Epithelial cell of prostate (primary cell): ENCODE results near the gene FCN3.
A peak's percentile ranks its signal among the peaks of the same experiment; 100 is the strongest.

ENCODE experiments used
- DNase-seq: peaks from one replicate; pipeline ENCODE4 v3.0.0-alpha.2; 2011; ENCODE audit warnings: low read depth, low spot score
- H3K27ac ChIP-seq: fragments of 450-650 bp; 2 replicates; pipeline ENCODE4 v1.5.1; 2017; ENCODE audit warnings: mild to moderate bottlenecking

Gene FCN3

GRCh38 chr1:27345272-27345671 is 29.4 kb downstream of the FCN3 start:
- H3K27ac ChIP-seq: no peak overlapping the region

DNA sequence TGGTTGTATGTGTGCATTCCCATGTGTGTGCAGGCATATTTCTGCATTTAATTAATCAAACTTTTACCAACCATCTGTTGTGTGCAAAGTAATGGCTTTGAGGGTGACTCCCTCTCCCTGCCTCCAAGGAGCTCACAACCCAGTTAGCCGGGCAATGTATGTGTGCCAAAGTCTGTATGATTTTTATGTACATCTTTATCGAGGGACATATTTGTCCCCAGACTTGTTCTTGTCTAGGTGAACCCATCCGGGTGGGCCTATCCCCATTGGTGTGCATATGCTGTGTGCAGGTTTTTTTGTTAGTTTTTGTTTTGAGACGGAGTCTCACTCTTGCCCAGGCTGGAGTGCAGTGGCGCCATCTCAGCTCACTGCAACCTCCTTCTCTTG is 31.0 kb downstream of the FCN3 start:
- H3K27ac ChIP-seq: peak overlapping the region; percentile 94
- DNase-seq: no peak

More at GRCh38 chr1:27345272-27345671, 29.4 kb downstream of the FCN3 start:
- DNase-seq: no peak

DNA sequence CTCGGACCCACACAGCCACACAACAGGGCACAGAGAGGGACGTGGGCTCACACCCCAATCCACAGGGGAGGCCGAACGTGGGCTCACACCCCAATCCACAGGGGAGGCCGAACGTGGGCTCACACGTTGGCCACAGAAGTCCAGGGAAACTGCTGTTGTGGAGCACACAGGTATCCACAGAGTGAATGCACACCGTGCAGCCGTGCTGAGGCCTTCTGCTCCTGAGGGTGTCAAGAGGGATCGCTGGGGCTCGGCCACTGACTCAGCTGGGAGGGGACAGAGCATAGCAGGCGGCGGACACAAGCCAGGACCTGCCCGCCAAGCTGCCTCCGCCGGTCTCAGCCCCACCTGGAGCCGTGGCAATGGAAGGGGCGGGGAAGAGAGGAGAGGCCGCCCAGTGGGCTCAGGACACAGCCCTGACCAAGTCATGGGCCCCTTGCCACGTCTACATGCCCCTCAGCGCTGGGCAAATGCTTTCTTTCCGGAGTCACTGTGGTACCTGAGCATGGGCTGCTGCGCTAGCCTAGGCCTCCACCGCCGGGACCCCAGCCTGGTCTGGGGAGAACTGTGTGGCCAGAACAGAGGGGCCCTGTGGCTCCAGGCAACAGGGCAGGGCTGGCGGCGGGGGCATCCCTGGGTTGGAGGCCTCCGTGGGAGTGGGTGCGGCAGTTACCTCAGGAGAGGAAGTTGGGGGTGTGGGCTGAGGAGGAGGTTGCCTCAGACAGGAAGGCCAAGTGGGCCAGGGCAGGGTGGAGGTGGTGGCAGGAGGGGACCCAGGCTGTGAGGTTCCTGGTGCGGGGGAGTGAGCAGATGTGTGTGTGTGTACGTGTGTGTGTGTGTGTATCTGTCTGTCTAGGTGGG is 31.6 kb downstream of the FCN3 start:
- peak; percentile 87 for DNase-seq

GRCh38 chr1:27342391-27342777 is 32.2 kb downstream of the FCN3 start:
- H3K27ac ChIP-seq: peak overlapping the region; percentile 94
- DNase-seq: no peak

More for the DNA sequence above, 31.6 kb downstream of the FCN3 start:
- peak overlapping the region; percentile 94 for H3K27ac ChIP-seq

DNA sequence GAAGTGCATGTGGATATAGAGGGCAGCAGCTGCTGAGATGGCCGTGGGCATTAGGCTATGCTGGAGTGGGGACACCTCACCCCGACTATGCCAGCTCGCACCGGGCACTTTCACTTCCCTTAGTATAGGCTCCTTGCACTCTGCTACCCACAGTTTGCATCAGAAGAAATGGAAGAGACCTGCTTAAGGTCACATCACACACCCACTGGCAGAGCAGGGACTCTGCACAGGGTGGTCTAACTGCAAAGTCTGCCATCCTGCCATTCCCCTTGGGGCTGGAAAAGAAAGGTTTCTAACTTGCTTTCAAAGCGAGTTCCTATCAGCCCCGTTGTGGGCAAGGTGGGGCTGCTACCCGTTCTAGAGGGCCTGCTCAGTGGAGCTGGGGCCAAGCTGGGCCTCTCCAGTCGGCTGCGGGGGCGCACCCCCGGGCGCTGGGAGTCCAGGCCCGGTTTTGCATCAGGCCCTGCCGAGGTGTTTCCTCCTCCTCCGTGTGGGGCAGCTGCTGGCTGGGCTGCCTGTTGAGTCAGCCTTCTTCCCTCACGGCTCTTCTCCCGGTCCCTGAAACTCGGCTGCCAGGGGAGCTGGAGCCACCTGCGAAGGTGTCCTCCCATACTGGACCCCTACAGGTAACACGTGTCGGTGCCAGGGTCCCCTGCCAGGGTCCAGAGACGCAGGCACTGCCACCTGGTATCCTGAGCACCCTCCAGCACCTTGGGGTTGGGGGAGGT is 32.9 kb downstream of the FCN3 start, which contains the start of gene SYTL1:
SYTL1 (plus strand) TSS at position 498 of the 728 bp plus-strand sequence. CDS start 3,313 bp downstream, outside the sequence.
- peak; percentile 52 for DNase-seq
- peak within 1 kb of the TSS; percentile 94 for H3K27ac ChIP-seq

- H3K27ac ChIP-seq: no peak overlapping the region
- no peak for DNase-seq
Observed at GRCh38 chr1:27339213-27339612, 35.4 kb downstream of the FCN3 start.

DNA sequence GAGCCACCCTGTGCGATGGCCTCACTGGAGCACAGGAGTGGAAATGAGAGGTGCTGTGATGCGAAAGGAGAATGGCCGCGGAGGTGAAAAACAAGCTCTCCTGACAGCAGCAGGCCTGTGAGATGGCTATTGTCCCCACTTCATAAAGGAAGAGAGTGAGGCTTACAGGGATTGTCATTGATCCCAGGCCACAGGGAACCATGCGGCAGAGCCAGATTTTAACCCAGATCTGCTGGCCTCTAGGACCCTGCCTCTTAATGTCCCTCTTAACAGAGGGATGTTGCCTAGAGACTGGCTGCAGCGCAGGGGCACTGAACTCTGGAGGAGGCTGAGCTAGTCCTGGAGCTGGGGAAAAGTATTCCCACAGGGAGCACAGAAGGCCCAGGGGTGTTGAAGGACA is 35.9 kb downstream of the FCN3 start:
- no peak overlapping the region for H3K27ac ChIP-seq
- no peak for DNase-seq

- no peak for DNase-seq
- no peak overlapping the region for H3K27ac ChIP-seq
Observed at GRCh38 chr1:27336756-27337155, 37.9 kb downstream of the FCN3 start.

DNA sequence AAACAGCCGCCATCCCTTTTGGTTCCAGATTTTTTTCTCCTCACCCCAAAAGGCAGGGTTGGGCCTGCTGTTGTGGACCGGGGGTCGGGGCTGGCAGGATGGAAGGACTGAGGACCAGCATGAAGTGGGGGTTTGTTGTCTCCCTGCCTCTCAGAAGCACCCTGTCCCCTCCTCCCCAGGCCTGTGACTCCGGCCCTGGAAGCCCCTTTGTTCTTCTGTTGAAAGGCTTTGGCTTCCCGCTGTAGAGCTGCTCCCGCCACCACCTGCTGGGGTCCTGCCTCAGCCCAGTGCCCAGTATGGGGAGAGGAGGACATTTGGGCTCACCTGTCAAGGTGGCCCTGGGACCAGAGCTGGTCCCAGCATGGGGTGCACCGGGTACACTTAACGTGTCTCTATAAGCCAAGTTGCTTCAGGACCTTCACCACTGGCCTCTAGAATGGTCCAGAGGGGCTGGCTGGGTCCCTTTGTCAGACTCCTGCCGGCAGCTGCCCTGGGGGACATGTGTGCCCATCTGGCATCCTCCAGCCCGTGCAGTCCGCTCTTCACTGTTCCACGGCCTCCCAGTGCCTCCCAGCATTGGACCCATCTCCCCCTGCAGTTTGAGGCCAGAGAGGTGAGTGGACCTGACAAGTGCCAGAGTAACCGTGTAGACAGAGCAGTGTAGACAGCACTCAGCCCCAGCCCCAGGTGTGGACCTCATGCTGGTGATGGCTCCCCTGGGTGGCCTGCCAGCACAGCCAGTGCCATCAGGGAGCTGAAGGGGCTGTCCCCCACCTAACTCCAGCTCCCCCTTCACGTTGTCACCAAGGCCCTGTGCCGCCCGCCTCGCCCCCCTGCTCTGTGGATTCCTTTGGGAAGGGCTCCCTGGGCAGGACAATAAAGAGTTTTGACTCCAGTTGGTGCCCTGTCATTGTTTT is 38.9 kb downstream of the FCN3 start:
- no peak for DNase-seq
- no peak overlapping the region for H3K27ac ChIP-seq

DNA sequence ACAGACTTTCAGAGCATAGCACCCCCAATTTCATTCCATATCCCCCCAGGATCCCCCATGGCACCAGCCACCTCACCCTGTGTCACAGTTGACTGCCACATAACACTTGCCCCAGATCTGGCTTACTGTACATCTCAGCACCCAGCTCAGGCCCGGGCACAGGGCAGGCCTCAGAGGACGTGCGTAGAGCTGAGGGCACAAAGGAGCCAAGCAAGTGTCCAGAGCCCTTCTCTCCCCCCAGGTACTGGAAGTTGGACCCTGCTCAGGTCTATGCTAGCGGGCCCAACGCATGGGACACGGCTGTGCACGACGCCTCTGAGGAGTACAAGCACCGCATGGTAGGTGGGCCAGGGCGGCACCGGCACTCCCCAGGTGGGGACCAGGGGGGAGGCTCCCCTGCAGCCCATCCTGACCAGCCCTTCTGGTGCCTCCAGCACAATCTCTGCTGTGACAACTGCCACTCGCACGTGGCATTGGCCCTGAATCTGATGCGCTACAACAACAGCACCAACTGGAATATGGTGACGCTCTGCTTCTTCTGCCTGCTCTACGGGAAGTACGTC is 40.8 kb downstream of the FCN3 start:
- DNase-seq: no peak
- no peak overlapping the region for H3K27ac ChIP-seq

DNA sequence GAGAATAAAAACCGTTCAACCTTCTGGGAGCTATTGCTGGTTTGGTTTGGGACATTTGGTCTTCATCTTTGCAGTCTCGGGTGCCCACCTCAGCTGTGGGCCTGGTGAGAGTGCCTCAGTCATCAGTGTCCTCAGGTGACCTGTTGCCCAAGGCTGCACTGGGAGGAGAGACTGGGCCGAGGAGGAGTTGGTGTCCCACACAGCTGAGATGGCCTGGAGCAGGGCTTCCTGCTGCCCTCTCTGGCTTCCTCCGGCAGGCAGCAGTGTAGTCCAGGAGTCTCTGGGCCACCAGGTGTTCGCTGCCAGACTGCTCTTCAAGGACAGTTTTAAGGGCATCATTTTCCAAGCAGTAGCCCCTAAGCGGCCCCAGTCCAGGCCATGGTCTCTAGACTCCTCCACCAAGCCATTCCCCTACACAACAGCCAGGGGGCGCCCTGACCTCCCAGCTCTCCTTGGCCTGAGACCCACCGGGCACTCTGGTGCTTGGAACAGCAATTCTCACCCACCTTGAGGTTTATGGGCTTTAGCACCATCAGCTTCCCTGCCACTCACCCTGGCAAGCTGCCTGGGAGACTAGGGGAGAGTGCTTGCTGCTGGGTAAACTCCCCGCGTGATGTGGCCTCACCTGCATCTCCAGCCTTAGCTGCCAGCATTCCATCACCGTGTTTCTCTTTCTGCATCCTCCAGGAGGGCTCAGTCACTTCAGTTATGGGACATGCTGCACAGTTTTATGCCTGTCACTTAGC is 41.9 kb downstream of the FCN3 start:
- H3K27ac ChIP-seq: no peak overlapping the region
- no peak for DNase-seq

GRCh38 chr1:27331922-27332321 is 42.7 kb downstream of the FCN3 start:
- no peak for DNase-seq
- H3K27ac ChIP-seq: no peak overlapping the region

GRCh38 chr1:27331426-27331825 is 43.2 kb downstream of the FCN3 start:
- no peak overlapping the region for H3K27ac ChIP-seq

DNA sequence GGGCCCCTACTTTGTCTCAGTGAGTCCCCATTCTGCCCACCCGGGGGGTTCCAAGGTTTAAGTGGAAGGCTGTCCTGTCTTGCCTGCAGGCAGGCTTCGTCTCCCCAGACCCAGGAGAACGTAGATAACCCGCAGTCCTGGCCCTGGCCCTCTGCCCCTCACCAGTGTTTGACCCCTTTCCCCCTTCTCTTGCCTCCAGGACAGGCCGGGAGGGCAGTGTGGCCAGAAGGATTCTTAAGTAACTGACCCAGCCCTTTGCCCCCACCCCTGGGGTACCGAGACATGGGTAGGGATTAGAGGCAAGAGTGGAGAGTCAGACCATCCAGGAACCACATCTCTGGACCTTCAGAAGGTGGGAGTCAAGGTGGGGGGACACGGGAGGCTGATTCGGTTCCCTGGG is 43.8 kb downstream of the FCN3 start:
- H3K27ac ChIP-seq: no peak overlapping the region
- no peak for DNase-seq

More at GRCh38 chr1:27331426-27331825, 43.2 kb downstream of the FCN3 start:
- DNase-seq: no peak

DNA sequence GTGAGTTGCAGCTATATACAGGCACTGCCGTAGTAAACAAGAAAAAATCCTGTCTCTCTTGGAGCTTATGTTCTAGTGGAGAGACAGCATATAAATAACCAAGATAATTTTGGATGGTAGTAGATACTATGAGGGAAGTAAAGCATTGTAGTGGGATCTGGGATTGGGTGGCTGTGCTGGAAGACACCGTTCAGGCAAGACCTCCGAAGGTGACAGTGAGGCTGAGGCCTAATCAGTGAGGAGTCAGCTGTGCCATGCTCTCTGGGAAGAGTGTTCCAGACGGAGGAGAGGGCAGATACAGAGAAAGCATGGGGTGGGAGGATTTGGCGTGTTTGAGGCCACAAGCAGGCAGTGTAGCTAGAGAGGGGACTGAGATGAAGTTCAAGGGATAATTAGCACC is 46.7 kb downstream of the FCN3 start:
- no peak for DNase-seq
- H3K27ac ChIP-seq: peak overlapping the region; percentile 3

- H3K27ac ChIP-seq: no peak overlapping the region
- no peak for DNase-seq
Observed at GRCh38 chr1:27325286-27325685, 49.3 kb downstream of the FCN3 start.

GRCh38 chr1:27322569-27323240 is 51.9 kb downstream of the FCN3 start:
- no peak for DNase-seq

DNA sequence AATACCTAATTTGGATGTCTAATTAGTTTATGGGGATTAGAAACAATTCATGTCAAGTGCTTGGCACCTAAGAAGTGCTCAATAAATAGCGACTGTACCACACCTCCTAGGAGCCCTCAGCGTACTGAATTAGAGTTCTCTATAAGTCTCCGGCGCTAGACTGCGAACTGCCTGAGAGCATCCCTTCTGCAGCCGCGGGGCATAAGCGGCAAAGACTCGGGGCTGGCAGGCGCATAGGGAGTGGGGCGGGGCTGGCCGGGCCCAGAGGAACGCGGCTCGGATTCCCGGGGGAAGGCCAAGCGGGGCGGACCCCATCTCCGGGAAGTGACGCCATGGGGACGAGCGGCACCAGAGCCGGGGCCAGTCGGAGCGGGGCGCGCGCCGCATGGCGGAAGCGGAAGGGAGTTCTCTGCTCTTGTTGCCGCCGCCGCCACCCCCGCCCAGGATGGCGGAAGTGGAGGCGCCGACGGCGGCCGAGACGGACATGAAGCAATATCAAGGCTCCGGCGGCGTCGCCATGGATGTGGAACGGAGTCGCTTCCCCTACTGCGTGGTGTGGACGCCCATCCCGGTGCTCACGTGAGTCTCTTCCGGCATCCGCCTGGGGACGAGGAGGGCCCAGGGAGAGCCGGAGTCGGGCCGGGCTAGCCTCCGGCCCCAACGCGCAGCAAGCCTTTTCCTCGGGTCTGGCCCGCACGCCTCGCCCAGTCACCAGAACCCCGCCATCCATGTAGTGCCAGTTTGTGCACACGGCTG is 52.6 kb downstream of the FCN3 start, which contains the start of gene TMEM222:
TMEM222 (plus strand) TSS at position 351 of the 756 bp plus-strand sequence; CDS start at position 386, 35 bp downstream.
- H3K27ac ChIP-seq: peak within 1 kb of the TSS; percentile 84
- DNase-seq: peak; percentile 84

More at GRCh38 chr1:27322569-27323240, 51.9 kb downstream of the FCN3 start:
- H3K27ac ChIP-seq: peak overlapping the region; percentile 84
